ENCODE data around the gene USP36.

DNA sequence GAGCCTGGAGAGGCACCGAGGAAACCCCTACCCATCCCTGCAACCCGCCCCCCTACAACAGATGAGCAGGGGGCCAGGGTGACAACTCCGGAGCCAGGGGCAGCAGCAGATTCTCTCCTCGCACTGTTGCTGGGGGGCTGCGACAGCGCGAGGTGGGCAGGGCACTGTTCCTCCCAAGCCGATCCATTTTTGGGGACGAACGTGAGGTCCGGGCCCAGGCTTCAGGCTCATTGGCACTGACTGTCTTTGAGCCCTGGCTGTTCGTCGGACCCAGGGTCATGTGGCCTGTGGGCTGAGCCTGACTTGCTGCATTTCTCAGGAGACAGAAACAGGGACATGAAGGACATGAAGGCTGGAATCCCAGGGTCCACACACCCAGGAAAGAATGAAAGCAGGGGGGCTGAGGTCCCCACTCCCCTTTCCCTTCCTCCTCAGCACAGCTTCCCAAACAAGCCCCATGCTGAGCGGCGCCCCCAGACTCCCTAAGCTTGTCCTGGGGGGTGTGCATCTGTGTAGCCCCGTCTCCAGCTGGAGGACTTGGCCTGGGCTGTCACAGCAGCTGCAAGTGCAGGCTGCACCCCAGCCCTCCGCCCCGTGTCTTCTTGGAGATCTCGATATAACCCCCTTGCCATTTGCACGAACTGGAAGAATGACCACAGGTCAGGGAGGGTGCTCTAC lies 43.7 kb upstream of the USP36 start:
- TF ChIP-seq, protein P1, sequence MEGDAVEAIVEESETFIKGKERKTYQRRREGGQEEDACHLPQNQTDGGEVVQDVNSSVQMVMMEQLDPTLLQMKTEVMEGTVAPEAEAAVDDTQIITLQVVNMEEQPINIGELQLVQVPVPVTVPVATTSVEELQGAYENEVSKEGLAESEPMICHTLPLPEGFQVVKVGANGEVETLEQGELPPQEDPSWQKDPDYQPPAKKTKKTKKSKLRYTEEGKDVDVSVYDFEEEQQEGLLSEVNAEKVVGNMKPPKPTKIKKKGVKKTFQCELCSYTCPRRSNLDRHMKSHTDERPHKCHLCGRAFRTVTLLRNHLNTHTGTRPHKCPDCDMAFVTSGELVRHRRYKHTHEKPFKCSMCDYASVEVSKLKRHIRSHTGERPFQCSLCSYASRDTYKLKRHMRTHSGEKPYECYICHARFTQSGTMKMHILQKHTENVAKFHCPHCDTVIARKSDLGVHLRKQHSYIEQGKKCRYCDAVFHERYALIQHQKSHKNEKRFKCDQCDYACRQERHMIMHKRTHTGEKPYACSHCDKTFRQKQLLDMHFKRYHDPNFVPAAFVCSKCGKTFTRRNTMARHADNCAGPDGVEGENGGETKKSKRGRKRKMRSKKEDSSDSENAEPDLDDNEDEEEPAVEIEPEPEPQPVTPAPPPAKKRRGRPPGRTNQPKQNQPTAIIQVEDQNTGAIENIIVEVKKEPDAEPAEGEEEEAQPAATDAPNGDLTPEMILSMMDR (conservative IDR thresholded peaks at IDR 0.05; ENCODE audit: low read length) = no peak
- TF ChIP-seq EZH2phosphoT487 (IDR thresholded peaks at IDR 0.05; ENCODE audit: borderline replicate concordance, low read depth, low read length) = no peak

Measured in OCI-LY7 (cell line).